RWPE2 (cell line): ENCODE results near the gene IL36A.

Experiments
- ATAC-seq: fragments of 200-7000 bp; cut with Tn5 transposase; 3 replicates; pipeline ENCODE4 v1.9.1; 2021; ENCODE audit warnings: low read depth
- DNase-seq: peaks from one replicate; pipeline ENCODE4 v3.0.0-alpha.2; 2020; ENCODE audit warnings: low spot score
- H3K27ac ChIP-seq: fragments of 450-650 bp; 2 replicates; pipeline ENCODE4 v1.5.1; 2017; ENCODE audit warnings: mild to moderate bottlenecking; ENCODE audit not compliant: poor library complexity, severe bottlenecking
- H3K27me3 ChIP-seq: fragments of 250-450 bp; sonication (Bioruptor Pico); 2 replicates; pipeline ENCODE4 v1.5.1; 2021; ENCODE audit warnings: mild to moderate bottlenecking, moderate library complexity; ENCODE audit not compliant: insufficient read depth, poor library complexity, severe bottlenecking
- H3K36me3 ChIP-seq: fragments of 250-450 bp; sonication (Bioruptor Pico); 2 replicates; pipeline ENCODE4 v1.5.1; 2020; ENCODE audit warnings: low read depth, mild to moderate bottlenecking, moderate library complexity
- H3K4me1 ChIP-seq: fragments of 250-450 bp; sonication (Bioruptor Pico); 2 replicates; pipeline ENCODE4 v1.5.1; 2021; ENCODE audit warnings: mild to moderate bottlenecking, moderate library complexity; ENCODE audit not compliant: insufficient read depth, poor library complexity, severe bottlenecking
- H3K4me3 ChIP-seq: fragments of 250-450 bp; sonication (Bioruptor Pico); 2 replicates; pipeline ENCODE4 v1.5.1; 2021; ENCODE audit warnings: mild to moderate bottlenecking, moderate library complexity; ENCODE audit not compliant: severe bottlenecking
- H3K9me3 ChIP-seq: fragments of 250-450 bp; sonication (Bioruptor Pico); 2 replicates; pipeline ENCODE4 v1.5.1; 2021; ENCODE audit warnings: mild to moderate bottlenecking, moderate library complexity; ENCODE audit not compliant: severe bottlenecking
- CTCF ChIP-seq: fragments of 450-650 bp; IDR thresholded peaks from one replicate; pipeline ENCODE4 v1.5.1; 2017; ENCODE audit warnings: mild to moderate bottlenecking, moderate library complexity; ENCODE audit not compliant: poor library complexity, severe bottlenecking

The IL36A gene

DNA sequence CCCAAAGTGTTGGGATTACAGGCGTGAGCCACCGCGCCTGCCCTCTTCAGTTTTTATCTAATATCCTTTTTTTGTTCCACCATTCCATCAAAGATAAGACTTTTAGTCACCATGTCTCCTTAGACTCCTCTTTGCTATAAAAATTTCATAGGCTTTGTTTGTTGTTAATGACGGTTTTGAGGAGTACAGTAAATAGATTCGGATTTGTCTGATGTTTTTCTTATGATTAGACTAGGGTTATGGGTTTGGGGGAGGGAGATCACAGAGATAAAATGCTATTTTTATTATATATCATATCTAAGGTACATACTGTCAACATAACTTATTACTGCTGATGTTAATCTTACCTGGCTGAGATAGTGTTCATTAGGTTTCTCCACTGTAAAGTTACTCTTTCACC lies 41.2 kb downstream of the IL36A start:
- TF ChIP-seq CTCF = no peak
- Histone ChIP-seq H3K27me3 (no peaks in the 10 kb centered on the region), H3K4me1 (no peaks in the 10 kb centered on the region), H3K27ac (no peak overlapping the region), H3K4me3 (no peak overlapping the region), H3K36me3 (no peaks in the 10 kb centered on the region), H3K9me3 (no peaks in the 10 kb centered on the region)
- DNase-seq (no peak), ATAC-seq (no peak)

- Histone ChIP-seq H3K4me3 (no peak overlapping the region), H3K27ac (no peak overlapping the region), H3K36me3 (no peaks in the 10 kb centered on the region), H3K27me3 (no peaks in the 10 kb centered on the region), H3K9me3 (no peaks in the 10 kb centered on the region), H3K4me1 (no peaks in the 10 kb centered on the region)
- ATAC-seq (no peak), DNase-seq (no peak)
- TF ChIP-seq CTCF = no peak
Observed at GRCh38 chr2:113050921-113051895, 45.9 kb downstream of the IL36A start.

GRCh38 chr2:113052396-113052917 lies 47.2 kb downstream of the IL36A start, which contains the start of gene IL36B:
TSS of gene IL36B (minus strand) at chr2:113052867.
- no peak within 1 kb of the TSS for H3K27ac ChIP-seq
- DNase-seq = no peak
- no peaks in the 10 kb centered on the region for H3K9me3 ChIP-seq
- no peak within 1 kb of the TSS for H3K4me3 ChIP-seq
- H3K27me3 ChIP-seq = no peaks in the 10 kb centered on the region
- TF ChIP-seq CTCF = no peak
- no peaks in the 10 kb centered on the region for H3K36me3 ChIP-seq
- no peaks in the 10 kb centered on the region for H3K4me1 ChIP-seq
- ATAC-seq = no peak

- Histone ChIP-seq H3K9me3 (no peaks in the 10 kb centered on the region), H3K4me1 (peaks cover 9% of the 10 kb centered on the region), H3K36me3 (no peaks in the 10 kb centered on the region), H3K27ac (no peak overlapping the region), H3K27me3 (no peaks in the 10 kb centered on the region), H3K4me3 (no peak overlapping the region)
- DNase-seq = no peak
- ATAC-seq = no peak
- no peak for TF ChIP-seq CTCF
Observed at GRCh38 chr2:113053666-113054065, 48.4 kb downstream of the IL36A start.

DNA sequence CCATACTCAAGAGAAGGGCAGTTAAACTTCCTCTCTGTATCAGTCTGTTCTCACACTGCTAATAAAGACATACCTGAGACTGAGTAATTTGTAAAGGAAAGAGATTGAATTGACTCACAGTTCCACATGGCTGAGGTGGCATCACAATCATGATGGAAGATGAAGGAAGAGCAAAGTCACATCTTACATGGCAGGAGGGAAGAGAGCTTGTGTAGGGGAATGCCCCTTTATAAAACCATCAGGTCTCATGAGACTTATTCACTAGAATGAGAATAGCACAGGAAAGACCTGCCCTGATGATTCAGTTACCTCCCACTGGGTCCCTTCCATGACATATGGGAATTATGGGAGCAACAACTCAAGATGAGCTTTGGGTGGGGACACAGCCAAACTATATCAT lies 48.8 kb downstream of the IL36A start:
- DNase-seq = no peak
- H3K4me3 ChIP-seq = no peak overlapping the region
- no peaks in the 10 kb centered on the region for H3K36me3 ChIP-seq
- no peak overlapping the region for H3K27ac ChIP-seq
- H3K27me3 ChIP-seq = no peaks in the 10 kb centered on the region
- ATAC-seq = no peak
- peaks cover 9% of the 10 kb centered on the region for H3K4me1 ChIP-seq
- no peaks in the 10 kb centered on the region for H3K9me3 ChIP-seq
- TF ChIP-seq CTCF = no peak
